Esophagus muscularis mucosa (tissue), 4 donors: ENCODE data around the gene NPB.

Experiments
- EP300 ChIP-seq: sonication (generic); formaldehyde crosslinking; IDR thresholded peaks from one replicate; pipeline ENCODE4 v1.6.1; 2017; ENCODE audit warnings: antibody characterized with exemption
- POLR2A ChIP-seq: fragments of 450-650 bp; IDR thresholded peaks from one replicate; pipeline ENCODE4 v1.6.1; 2017; ENCODE audit warnings: antibody characterized with exemption, moderate library complexity, mild to moderate bottlenecking, low read depth
- TF ChIP-seq, protein P1 (sequence below), 3 experiments: fragments of 200-600 bp in 2 of 3; fragments of 450-650 bp in 1 of 3; sonication (generic) in 2 of 3; IDR thresholded peaks; one replicate each; pipeline ENCODE4 v1.5.1; 2017 to 2019; ENCODE audit warnings: antibody characterized with exemption in 3 of 3, mild to moderate bottlenecking in 2 of 3, moderate library complexity in 1 of 3

DNA sequence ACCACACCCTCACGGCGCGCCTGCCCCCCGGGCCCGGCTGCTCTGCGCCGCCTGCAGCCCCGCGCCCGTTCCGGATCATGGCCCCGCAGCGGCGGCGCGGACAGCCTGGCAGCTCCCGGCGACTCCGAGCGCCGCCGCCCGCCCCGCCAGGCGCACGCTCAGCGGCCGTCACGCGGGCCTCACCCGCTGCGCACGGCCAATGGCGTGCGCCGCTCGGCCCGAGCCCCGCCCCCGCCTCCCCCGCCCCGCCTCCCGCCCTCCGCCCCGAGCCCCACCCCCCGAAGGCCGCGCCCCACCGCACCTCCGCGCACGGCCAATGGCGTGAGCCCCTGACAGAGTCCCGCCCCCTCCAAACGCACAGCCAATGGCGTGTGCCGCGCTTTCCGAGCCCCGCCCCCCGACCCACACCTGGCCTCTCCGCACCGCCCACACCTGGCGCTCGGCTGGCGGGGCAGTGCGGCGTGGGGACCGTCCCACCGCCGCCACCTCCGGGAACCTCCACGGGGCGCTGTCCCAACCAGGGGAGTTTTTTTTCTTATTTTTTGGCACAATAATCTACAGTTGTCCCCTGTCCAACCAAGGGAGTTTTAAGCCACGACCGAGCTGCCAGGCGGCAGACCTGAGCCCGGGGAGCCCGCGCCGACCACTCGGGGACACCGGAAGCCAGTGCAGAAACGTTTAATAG lies 9.4 kb downstream of the NPB start, which contains the start of gene PCYT2:
- TF ChIP-seq, protein P1, sequence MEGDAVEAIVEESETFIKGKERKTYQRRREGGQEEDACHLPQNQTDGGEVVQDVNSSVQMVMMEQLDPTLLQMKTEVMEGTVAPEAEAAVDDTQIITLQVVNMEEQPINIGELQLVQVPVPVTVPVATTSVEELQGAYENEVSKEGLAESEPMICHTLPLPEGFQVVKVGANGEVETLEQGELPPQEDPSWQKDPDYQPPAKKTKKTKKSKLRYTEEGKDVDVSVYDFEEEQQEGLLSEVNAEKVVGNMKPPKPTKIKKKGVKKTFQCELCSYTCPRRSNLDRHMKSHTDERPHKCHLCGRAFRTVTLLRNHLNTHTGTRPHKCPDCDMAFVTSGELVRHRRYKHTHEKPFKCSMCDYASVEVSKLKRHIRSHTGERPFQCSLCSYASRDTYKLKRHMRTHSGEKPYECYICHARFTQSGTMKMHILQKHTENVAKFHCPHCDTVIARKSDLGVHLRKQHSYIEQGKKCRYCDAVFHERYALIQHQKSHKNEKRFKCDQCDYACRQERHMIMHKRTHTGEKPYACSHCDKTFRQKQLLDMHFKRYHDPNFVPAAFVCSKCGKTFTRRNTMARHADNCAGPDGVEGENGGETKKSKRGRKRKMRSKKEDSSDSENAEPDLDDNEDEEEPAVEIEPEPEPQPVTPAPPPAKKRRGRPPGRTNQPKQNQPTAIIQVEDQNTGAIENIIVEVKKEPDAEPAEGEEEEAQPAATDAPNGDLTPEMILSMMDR (IDR thresholded peaks at IDR 0.05), result no peak
- TF ChIP-seq POLR2A (no peak), EP300 (no peak)
